ENCODE results near the gene ATG16L1.

The ATG16L1 gene

DNA sequence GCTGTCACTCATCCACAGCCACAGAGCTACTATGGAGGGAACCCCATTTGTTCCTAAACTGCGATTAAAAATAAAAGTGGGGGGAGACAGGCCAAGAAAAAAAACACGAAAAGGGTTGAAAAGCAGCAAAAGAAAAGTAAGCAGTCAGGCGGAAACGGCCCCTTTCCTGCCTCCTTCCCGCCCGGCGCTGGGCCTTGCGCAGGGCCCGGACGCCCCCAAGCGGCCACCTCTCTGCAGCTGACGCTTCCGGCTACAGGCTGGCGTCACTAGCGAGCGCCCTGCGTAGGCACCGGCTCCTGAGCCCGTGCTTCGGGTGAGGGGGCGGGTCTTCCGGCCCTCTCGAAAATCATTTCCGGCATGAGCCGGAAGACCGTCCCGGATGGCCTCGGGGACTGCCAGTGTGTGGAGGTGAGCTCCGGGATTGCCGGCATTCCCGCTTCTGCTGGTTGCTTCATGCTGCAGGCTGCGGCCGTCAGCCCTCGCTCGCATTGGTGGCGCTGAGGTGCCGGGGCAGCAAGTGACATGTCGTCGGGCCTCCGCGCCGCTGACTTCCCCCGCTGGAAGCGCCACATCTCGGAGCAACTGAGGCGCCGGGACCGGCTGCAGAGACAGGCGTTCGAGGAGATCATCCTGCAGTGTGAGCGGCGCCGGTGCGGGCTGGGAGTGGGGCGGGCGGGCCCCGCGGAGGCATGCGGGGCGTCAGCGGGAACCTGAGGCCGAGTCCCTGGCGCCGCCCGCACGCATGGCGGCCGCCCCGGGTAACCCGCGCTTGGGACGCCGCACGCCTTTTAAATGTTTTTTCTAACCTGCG is at the start of gene ATG16L1:
TSS of gene ATG16L1 (plus strand) at position 368 of the 811 bp plus-strand sequence. CDS start at position 523, 155 bp downstream.
- peak; percentile 82 for DNase-seq

GRCh38 chr2:233202531-233202944 is 48.9 kb upstream of the ATG16L1 start:
- no peak for DNase-seq

- no peak for DNase-seq
Measured at GRCh38 chr2:233203060-233203459, 48.4 kb upstream of the ATG16L1 start.

DNA sequence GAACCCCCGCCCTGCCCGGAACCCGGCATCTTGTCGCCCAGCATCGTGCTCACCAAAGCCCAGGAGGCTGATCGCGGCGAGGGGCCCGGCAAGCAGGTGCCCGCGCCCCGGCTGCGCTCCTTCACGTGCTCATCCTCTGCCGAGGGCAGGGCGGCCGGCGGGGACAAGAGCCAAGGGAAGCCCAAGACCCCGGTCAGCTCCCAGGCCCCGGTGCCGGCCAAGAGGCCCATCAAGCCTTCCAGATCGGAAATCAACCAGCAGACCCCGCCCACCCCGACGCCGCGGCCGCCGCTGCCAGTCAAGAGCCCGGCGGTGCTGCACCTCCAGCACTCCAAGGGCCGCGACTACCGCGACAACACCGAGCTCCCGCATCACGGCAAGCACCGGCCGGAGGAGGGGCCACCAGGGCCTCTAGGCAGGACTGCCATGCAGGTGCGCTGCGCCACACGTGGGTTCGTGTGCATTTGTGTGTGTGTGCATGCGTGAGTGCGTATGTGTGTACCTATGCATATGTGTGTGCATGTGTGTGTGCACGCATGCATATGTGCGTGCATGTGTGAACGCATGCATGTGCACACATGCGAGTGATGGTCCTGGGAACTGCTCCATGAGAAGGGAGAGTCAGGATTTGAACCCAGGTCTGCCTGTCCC is 47.1 kb upstream of the ATG16L1 start:
- no peak for DNase-seq

- no peak for DNase-seq
Measured at GRCh38 chr2:233208382-233209116, 42.9 kb upstream of the ATG16L1 start.

DNA sequence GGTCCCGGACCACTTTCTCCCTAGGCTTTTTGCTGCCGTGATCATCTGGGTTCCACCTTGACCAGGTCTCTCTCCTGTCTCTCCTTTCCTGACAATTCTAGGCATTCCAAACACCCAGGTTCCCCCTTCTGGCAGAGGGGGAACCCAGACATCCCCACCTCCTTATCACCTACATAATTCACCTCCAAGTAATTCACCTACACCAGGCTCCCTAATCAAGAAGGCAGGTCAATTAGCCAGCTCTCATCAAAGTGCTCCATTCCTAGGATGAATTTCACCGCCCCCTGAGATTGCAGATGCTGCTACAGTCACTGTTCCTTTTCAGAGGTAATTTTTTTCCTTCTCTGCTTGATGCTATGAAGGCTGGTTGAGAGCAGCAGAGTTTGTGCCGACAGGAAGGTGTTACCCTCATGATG is 42.3 kb upstream of the ATG16L1 start:
- no peak for DNase-seq

DNA sequence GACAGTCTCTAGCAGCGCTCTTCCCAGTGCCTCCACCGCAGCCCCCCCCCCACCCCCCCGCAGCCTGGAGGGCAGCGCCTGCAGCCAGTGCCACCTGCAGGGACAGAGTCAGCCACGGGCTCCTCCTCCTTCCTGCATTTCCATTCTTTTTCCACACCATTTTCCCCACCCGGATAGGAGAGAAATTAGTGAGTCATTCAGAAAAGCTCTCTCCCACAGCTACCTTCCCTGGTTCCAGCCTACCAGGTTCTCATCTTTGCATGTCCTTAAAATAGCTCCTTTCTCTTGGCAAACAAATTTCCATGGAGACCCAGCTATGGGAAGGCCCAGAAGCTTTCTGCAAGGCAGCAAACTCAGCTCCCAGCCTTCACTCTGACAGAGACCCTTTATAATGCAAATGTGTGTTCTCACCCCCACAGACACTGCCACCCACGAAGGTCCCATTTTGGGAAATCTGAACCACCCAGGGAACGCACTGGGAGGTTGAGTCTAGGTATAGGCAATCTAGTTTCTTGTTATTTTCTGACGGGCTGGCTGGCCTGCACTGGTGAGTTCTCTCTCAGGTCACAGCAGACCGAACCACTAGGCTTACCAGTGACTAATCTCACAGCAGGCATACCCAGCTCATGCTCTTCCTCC is 41.8 kb upstream of the ATG16L1 start:
- no peak for DNase-seq

GRCh38 chr2:233210281-233210680 is 41.2 kb upstream of the ATG16L1 start:
- DNase-seq = no peak

GRCh38 chr2:233210843-233211547 is 40.5 kb upstream of the ATG16L1 start:
- DNase-seq = no peak

- DNase-seq = no peak
Measured at GRCh38 chr2:233211548-233211895, 40.0 kb upstream of the ATG16L1 start.

- no peak for DNase-seq
Measured at GRCh38 chr2:233213011-233213410, 38.5 kb upstream of the ATG16L1 start.

DNA sequence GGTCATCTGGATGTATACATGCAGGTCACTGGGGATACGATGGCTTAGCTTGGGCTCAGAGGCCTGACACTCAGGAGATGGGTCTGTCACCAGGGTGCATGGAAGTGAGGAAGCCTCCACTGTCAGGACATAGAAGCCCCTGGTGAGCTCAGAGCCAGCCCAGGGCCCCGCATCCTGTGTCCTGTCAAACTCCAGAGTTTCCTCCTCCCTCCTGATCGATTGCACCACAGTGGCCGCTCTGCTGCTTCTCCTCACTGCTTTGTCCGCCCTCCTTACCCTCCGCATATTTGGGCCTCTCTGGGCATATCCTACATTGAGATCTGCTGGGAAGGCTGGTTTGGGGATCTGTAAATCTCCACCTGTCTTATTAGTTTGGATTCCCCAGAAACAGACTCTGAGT is 37.5 kb upstream of the ATG16L1 start:
- DNase-seq = no peak

GRCh38 chr2:233217892-233218377 is 33.5 kb upstream of the ATG16L1 start:
- DNase-seq = no peak

- no peak for DNase-seq
Measured at GRCh38 chr2:233218836-233219235, 32.6 kb upstream of the ATG16L1 start.

- DNase-seq = no peak
Measured at GRCh38 chr2:233219848-233220247, 31.6 kb upstream of the ATG16L1 start.

GRCh38 chr2:233221378-233222063 is 30.0 kb upstream of the ATG16L1 start:
- DNase-seq = no peak

GRCh38 chr2:233223059-233223894 is 28.2 kb upstream of the ATG16L1 start:
- DNase-seq = no peak

GRCh38 chr2:233225230-233226068 is 26.0 kb upstream of the ATG16L1 start:
- DNase-seq = no peak

- DNase-seq = no peak
Measured at GRCh38 chr2:233226511-233227031, 24.9 kb upstream of the ATG16L1 start.

Data from NCI-H1092 treated with DMSO at 0.1 percent for 48 hours (cell line).